NCI-H146 (cell line): Measurements from ENCODE around the gene LY9.

Experiments
- DNase-seq: peaks from one replicate; lab custom pipeline; 2025; lab: John Stamatoyannopoulos, UW

The LY9 gene

DNA sequence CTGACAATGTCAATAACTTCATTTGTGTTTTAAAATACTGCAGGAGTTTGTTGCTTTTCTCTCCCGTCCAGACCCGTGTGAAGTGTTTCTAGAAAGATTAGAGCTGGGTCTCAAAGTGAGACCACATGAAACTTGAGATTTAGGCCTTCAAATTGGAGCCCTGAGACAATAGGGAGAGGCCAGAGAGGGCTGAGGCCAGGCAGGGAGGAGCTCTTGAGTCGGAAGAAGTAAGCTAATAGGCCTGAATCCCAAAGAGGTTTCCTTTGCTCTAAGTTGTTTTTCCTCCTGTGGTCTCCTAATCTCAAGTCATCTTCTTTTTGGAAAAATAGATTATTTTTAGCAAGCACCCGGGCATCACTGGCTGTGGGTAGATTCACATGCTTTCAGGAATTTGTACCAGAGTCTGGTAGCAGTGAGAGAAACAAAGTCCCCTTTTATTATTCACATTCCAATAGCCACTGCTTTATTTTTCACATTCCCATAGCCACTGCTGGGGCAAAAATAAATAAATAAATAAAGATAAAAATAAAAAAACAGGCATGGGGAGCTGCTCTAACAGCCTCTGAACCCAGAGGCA, 41.1 kb downstream of the LY9 start:
- DNase-seq: no peak

DNA sequence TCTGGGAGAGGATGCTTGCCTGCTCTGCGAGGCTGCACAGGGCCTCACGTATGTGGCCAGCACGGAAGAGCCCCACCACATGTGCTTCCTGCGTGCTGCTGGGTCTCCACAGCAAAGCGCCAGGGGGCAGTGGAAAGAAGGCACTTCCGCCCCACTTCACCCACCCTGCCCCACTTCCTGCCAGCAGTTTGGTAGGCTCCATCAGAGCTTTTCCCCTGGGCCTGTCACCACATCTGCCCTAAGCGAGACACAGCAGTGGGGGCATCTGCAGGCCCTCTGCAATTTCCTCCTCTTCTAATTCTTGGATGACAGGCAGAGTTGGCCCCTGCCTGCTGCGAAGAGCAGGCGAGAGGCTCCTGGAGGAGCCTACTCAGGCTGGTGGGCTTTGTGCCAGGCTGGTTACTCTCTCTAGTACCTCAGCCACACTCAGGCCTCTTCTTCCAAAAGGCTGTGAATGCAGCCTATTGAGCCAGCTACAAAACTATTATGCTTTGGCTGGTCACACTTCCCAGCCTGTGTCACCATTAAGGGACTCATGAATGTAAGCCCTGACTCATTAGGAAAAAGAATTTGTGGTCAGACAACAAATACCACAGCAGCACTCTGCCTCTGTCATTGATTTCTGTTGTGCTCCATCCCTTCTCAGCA, 41.7 kb downstream of the LY9 start:
- DNase-seq: no peak

DNA sequence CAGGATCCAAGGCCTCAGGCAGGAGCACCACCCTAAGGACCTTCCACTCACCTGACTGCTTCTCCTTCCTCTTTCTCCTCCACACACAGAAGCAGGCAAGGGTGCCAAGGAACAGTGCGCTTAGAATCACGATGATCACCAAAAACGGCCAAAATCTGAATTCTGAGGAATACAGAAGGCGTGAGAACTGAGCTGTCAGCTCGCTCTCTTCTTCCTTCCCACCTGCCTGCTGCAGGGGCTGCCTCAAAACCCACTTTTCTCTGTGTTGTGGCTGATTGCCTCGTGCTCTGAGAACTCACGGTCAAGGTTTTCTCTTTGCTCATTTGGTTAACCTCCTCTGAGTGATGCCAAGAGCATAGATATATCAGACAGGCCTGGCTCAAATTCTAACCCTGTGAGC, 42.9 kb downstream of the LY9 start:
- no peak for DNase-seq

DNA sequence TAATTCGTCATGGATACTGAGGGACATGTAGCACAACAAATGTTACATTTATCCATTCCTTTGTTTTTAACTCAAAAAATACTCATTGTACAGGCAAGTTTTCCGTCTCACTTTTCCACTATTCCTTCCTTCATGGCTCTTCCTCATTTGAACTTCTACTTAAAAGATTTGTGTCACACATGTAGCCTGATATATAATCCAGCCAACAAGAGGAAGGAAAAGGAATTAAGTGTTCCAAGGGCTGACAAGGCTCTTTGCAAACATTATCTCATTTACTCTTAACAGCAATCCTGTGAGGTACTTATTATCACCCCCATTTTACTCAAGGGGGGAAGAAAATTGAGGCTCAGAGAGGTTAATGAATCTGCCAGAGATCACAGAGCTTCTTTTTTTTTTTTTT, 43.8 kb downstream of the LY9 start:
- no peak for DNase-seq

DNA sequence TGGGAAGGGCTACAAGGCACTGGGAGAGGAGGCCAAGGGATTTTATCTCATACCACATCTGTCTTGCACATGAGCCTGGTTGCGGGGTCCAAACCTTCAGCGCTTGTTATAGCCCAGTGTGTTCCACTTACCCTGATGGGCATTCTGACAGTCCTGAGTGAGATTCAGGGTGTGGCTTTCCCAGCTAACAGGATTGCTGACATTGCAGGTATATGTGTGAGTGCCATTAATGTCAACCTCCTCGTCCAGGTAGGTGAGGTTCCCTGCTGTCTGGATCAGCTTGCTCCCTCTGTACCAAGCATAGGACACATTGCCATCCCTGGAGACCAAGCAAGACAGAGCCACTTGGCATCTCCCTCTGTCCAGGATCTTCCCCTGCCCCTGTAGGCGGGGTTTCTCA, 45.1 kb downstream of the LY9 start:
- DNase-seq: no peak

DNA sequence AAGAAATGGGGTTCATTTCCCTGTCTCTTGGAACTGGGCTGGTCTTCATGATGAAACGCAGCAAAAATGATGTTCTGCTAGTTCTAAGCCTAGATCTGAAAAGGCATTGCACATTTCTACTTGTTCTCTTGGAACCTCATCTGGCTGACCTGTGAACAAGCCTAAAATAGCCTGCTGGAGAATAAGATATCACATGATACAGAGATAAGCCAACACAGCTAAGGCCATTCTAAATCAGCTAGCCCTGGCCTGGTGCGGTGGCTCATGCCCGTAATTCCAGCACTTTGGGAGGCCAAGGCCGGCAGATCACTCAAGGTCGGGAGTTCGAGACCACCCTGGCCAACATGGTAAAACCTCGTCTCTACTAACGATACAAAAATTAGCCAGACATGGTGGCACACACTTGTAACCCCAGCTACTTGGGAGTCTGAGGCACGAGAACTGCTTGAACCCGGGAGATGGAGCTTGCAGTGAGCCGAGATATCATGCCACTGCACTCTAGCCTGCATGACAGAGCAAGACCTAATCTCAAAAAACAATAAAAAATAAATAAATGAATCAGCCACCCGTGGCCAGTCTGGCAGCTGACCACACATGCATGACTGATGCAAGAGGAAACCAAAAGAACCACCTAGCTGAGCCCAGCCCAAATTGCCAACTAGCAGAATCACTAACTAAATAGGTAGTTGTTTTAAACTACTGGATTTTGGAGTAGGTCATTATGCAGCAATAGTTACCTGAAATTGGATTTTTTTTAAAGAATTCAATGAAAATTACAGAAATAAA, 48.7 kb downstream of the LY9 start:
- DNase-seq: no peak

DNA sequence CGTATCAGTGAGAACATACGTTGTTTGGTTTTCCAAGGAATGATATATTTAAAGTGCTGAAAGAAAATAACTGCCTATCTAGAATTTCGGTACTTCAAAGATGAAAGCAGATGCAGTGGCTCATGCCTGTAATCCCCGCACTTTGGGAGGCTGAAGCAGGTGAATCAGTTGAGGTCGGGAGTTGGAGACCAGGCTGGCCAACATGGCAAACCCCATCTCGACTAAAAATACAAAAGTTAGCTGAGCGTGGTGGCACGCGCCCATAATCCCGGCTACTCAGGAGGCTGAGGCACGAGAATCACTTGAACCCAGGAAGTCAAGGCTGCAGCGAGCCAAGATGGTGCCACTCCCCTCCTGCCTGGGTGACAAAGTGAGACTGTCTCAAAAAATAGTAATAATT, 50.3 kb downstream of the LY9 start:
- no peak for DNase-seq

DNA sequence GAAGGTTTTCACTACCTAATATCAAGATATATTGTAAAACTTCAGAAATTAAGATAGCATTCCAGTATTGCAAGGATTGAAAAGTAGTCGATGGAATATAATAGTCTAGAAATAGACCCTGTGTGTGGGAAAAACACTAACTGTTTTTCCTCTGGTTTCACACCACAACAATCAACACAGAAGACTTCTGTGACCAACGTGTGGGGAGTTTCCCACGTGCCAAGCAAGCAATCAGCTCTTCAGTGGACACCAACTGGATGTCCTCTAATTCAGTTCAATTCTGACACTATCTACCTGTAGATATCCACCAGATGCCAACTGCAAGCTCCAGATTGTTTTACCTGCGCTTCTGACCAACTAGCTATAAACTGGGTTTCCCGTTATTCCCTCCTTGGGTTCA, 54.6 kb downstream of the LY9 start:
- no peak for DNase-seq

DNA sequence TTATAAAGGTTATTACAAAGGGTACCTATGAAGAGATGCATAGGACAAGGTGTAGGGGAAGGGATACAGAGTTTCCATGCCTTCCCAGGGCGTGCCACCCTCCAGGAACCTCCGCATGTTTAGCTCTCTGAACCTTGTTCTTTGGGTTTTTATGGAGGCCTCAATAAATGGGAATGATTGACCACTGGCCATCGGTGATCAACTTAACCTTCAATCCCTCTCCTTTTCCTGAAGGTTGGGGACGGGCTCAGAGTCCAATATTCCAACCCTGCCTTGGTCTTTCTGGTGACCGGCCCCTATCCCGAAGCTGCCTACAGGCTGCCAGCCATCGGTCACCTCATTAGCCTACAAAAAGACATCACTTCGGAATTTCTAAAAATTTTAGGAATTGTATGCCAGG, 55.0 kb downstream of the LY9 start:
- no peak for DNase-seq

DNA sequence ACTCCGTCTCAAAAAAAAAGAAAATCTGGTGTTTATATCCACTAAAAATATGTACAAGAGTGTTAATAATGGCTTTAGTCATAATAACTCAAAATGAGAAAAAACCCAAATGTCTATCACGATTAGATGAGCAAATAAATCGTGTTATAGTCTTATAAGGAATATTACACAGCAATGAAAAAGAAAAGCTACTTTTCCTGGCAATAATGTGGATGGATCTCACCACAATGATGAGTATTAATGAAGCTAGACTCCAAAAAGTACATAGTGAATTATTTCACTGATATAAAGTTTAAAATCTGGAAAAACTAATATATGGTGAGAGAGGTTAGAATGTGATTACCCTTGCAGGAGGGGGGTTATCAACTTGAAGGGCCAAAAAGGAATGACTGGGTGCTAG, 57.0 kb downstream of the LY9 start:
- DNase-seq: no peak

DNA sequence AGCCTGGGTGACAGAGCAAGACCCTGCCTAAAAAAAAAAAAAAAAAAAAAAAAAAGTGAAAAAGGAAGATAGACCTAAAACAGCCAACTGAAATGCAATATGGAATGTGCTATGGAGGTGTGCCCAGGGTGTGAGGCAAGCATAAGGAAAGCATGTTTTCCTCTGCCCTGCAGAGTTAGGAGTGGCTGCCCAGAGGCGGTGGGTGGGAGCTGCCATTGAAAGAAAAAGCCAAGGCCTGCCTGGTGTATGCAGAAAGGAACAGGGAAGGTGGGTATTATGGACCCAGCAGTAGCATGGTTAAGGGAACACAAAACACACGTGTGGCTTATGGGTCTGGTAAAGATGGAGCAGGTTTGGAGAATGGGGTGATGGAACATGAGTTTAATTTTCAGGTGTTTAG, 57.8 kb downstream of the LY9 start:
- DNase-seq: no peak

DNA sequence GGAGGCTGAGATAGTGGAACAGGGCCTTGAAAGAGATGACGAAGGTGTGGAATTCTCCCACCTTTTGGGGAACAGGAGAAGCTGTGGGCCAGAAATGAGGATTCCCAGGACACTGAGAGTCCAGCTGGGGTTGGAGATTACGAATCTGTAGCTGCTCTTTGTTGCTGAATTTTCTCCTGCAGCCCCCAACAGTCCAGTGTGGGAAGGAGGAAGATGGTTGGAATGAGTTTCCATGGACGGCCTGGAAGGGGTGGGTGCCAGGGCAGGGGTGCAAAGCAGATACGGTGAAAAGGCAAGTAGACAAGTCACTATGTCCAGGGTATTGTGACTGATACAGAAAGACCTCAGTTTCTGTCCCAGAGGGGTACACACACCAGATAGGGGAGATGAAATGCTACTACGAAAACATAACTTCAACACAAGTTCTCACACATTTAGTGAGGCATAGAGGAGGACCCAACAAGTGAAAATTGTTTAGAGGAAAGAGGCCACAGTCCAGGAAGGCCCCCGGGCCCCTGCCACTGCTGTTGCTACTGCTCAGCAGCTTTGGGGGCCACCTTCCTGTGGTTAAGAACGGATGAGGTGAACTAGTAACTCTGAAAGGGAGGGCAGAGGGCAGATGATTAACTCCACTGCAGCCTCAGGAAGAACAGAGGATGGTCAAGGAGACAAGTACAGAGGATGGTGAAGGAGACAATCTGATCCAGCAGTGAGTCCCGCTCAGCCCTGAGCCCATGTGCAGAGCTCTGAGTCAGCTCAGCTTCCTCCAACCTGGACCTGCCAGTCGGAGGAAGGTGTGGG, 59.4 kb downstream of the LY9 start:
- no peak for DNase-seq

DNA sequence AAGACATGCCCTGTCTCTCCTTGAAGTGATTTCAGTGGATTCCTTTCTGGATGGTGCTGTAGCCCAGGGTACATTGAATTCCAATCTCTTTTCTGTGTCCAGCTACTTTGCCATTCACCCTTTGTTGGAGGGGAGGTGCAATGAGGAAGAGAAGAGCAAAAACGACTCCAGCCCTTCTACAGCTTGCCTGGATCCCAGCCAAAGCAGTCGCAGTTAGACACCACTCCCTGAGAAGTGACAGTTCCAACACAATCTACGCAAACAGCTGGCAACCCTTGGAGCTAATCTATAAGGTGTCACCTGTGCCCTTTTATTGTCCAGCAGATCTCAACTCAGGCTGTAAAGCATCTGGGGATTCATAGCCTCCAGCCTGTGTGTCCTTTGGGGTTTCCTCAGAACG, 62.1 kb downstream of the LY9 start:
- DNase-seq: no peak

DNA sequence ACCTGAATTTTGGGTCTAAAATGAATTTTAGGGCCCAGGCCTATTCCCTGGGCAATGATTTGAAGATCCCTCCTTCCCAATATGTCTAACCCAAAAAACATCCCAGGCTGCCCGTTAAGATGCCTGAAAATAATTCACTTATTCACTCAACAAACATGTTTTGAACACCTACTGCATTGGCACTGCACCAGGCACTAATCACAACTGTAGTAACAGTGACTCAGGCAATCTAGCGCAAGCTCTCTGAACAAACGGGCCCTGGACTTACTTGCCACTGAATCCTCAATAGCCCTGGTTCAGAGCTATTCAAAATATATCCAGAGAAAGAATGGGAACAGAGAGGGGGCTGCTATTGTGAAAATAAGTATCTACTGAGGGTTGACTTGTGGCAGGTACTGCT, 62.5 kb downstream of the LY9 start:
- DNase-seq: no peak

DNA sequence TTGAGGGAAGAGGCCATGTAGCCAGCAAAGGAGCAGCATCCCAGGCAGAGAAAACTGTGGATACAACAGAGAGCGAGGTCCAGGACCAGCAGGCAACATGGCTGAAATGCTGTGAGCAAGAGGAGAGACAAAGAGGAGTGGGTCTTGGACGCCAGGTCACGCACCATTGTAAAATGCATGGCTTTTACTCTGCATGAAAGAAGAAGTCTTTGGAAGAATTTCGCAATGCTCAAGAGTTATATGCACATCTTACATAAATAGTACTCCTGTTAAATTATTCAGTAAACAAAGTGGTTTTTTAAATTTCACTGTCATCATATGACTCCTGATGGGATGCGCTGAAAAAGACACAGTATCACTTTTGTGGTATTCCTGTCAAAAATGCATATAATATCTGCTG, 63.2 kb downstream of the LY9 start:
- no peak for DNase-seq

DNA sequence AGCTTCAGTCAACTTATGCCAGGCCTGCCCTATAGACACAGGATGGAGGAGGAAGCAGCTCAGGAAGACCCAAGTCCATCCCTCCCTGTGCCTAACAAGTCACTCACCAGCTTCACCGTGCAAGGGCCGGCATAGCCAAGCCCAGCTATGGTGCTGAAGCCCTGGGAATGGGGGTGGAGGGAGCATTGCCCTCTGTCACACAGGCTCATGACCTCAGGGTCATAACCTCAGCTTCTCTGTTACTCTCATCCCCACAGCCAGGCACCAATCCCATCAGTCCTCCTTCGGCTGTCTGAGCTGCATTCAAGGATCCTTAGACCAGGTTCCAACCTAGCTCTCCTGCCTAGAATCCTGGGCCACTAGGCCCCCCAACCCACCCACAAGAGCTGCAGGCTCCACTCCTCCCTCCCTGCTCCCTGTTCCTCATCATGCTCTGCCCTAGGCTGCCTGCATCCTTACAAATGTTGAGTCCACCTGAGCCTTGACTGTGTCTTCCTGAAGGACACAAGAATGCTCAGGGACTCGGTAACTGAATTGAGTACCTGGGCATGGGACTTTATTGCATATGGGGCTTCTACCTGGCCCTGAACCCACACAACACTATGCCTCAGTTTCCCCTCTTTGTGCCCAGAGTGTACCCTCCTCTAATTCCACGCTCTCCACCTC, 65.0 kb downstream of the LY9 start:
- no peak for DNase-seq

DNA sequence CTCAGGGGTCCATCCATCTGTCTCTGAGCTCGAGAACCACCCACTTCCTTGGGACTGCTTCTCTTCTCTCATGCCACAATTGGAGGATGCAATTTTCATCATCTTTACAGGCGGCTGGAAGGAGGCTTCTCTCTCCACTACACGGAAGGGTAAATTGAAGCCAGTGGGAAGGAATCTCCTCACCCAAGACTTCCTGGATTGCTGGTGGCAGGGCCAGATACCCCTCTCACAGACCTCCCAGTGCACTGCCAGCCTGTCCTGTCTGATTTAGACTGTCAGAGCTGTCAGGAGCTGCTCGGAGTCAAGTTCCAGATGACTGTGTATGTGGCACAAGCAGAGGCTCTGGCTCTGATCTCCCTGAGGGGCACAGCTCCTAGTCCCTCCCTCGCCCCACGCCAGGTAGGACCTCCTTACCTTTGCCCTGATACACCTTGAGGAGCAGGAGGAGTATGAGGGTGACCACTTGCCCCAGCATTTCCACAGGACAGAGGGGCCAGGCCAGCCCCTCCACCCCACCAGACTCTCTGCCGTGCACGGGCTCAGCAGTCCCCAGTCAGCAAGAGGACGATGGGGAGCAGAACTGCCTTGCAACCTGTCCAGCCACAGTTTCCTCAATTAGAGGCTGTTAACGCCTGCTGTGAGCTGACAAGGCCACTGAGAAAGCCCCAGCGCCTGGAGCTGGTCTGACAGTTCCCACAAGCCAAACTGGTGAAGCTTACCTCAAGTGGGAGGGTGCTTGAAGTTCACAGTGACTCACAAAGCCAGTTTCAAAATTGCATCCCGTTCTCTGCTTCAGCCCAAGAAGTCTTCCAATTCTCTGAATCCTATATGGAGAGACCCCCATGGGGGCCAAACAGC, 66.5 kb downstream of the LY9 start, which contains the start of gene CD244:
Gene CD244 (minus strand): TSS at position 685 of the 858 bp plus-strand sequence. CDS start 210 bp downstream, at position 475.
- no peak for DNase-seq

DNA sequence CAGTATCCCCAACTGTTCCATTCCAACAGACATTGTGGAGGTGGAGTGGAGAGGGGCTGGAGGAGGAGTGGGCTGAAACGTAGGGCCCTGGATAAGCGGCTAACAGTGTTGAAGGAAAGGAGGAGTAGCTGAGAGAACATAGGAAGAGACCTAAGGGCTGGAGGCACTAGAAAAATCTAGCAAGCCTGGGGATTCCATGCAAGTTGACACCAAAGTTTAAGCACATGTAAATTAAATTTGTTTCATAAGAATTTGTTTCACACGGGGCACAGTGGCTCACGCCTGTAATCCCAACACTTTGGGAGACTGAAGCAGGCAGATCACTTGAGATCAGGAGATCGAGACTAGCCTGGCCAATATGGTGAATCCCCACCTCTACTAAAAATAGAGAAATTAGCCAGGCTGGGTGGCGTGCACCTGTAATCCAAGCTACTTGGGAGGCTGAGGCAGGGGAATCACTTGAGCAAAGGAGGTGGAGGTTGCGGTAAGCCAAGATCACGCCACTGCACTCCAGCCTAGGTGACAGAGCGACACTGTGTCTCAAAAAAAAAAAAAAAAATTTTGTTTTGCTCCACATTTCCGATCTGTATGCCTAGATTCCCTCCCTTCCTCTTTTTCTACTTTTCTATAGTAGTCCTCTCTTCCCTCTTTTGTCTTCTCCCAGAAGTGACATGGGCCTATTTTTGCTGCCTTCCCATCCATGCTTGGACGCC, 67.2 kb downstream of the LY9 start:
- no peak for DNase-seq

DNA sequence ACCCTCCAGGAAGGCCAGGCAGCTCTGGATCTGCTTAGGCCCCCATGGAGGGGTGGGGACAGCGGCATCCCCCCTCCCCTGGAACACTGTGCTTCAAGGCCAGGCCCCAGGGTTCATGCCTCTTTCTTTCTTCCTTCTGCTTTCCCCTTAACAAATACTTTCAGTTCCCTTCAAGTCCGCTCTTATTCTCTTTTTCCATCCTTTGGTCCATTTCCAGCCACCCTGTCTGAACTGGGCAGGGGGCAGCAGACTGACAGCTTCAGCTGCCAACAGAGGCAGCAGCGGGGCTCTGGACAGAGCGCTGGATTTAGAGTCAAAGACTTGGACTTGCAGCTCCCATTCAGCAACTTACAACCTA, 67.8 kb downstream of the LY9 start:
- no peak for DNase-seq

DNA sequence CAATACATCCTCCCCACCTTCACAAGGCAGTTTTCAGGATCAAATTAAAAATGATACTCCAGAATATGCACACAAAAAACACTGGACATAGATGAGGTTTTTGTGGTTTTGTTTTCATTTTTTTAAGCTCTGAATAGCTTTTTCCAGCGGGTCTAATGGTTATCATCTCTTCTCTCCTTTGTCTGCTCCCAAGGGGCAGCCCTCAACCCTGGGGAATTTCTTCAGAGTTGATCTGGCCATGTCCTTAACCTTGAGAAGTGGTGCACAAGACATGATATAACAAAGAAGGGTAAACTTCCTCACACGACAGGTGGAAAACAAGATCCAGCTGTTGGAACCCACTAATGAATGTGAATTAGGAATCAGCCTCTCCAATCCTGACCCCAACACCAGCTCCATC, 68.2 kb downstream of the LY9 start:
- DNase-seq: no peak

DNA sequence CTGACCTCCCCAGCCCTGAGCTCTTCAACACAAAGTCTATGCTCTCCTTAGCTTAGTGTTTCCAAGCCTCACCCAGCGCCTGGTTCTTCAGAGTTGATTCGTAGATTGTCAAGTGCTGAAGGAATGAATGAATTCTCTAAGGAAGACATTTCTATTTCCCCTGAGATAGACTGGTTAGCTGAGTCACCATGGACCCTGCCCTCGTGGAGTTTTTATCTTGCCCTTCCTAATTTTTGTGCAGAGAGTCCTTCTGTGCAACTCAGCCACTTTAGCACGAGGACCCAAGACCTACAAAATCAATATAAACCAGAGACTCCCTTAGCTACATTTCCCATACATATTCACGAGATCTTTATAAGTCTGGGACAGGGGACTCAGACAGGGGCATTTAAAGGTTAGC, 69.4 kb downstream of the LY9 start:
- DNase-seq: no peak
